Right cardiac atrium (tissue), 5 donors: Measurements from ENCODE around the gene DPPA5. TPM values are rescaled to one million over a fixed set of nuclear protein-coding genes. Genes with fewer than 3 reads are reported as not detected.

ENCODE experiments used
- ATAC-seq, 2 donors: fragments of 200-7000 bp; cut with Tn5 transposase; one replicate each; pipeline versions ENCODE4 v1.8.0 to v1.9.1; 2020; ENCODE audit warnings: moderate library complexity in 2 of 2, mild to moderate bottlenecking in 1 of 2
- DNase-seq, 3 donors: peaks; one replicate each; pipeline ENCODE4 v3.0.0-alpha.2; 2020
- H3K27ac ChIP-seq: one replicate; pipeline ENCODE4 v1.5.1; 2013; ENCODE audit warnings: mild to moderate bottlenecking, low read length, control low read depth, moderate library complexity
- H3K27me3 ChIP-seq: one replicate; pipeline ENCODE4 v1.6.1; 2013; ENCODE audit not compliant: control insufficient read depth, insufficient read depth
- H3K4me1 ChIP-seq: one replicate; pipeline ENCODE4 v1.6.1; 2013; ENCODE audit warnings: low read length; ENCODE audit not compliant: control insufficient read depth, insufficient read depth
- H3K4me3 ChIP-seq: one replicate; pipeline ENCODE4 v1.5.1; 2013; ENCODE audit warnings: low read length, control low read depth
- H3K9me3 ChIP-seq: one replicate; pipeline ENCODE4 v1.6.1; 2013; ENCODE audit warnings: low read length; ENCODE audit not compliant: control insufficient read depth
- WGBS: extraction: QIAGEN DNeasy Blood & Tissue Kit; methylation state at CpG from one replicate; pipeline ENCODE4 v1.1.7; 2013; 5-methylcytosine and 5-hydroxymethylcytosine counted together
- intact Hi-C, 4 donors: fragments of 100-400 bp; cut with DNase I; formaldehyde crosslinking; loops; one replicate each; pipeline versions ENCODE4 v1.11.0 to v1.14.0; 2022 to 2023
- polyA plus RNA-seq: library from polyadenylated mRNA; stranded (reverse); fragments of 200-250 nt; gene quantifications from one replicate; pipeline ENCODE4 v1.2.3, GENCODE V29; 2013
- total RNA-seq, 4 donors: library from RNA; stranded (reverse); fragmentation: NEBNext Ultra II Directional; extraction: Animal tissue kit (Norgen Biotek cat#: 25700); gene quantifications; one replicate each; pipeline ENCODE4 v1.2.1, GENCODE V29; 2021
- donor health status: healthy with polysubstance abuse.
- donor health status: DM: no; HTN: yes; CAD: no.
- donor health status: DM: no; HTN: no; CAD: no.
- donor health status: DM: no; HTN: yes; CAD: no; lungs with severe emphysema.
- donor health status: DM: yes; HTN: yes; CAD: no.

The DPPA5 gene
- total and polyA plus RNA-seq, 5 donors: not detected

DNA sequence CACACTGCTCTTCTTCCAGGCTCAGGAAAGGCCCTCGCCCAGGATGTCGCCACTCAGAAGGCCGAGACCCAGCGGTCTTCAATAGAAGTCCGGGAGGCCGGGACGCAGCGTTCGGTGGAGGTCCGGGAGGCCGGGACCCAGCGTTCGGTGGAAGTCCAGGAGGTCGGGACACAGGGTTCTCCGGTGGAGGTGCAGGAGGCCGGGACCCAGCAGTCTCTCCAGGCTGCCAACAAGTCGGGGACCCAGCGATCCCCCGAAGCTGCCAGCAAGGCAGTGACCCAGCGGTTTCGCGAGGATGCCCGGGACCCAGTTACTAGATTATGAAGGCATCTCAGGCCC, 9.4 kb upstream of the DPPA5 start:
- H3K9me3 ChIP-seq: no peaks in the 10 kb centered on the region
- H3K4me3 ChIP-seq: no peak overlapping the region
- no peaks in the 10 kb centered on the region for H3K4me1 ChIP-seq
- intact Hi-C loops: no loop called here
- no peak overlapping the region for H3K27ac ChIP-seq
- no peaks in the 10 kb centered on the region for H3K27me3 ChIP-seq
- 95% methylated on average over 23 of the region's 23 CpGs for WGBS
- DNase-seq: no peak
- ATAC-seq: no peak

DNA sequence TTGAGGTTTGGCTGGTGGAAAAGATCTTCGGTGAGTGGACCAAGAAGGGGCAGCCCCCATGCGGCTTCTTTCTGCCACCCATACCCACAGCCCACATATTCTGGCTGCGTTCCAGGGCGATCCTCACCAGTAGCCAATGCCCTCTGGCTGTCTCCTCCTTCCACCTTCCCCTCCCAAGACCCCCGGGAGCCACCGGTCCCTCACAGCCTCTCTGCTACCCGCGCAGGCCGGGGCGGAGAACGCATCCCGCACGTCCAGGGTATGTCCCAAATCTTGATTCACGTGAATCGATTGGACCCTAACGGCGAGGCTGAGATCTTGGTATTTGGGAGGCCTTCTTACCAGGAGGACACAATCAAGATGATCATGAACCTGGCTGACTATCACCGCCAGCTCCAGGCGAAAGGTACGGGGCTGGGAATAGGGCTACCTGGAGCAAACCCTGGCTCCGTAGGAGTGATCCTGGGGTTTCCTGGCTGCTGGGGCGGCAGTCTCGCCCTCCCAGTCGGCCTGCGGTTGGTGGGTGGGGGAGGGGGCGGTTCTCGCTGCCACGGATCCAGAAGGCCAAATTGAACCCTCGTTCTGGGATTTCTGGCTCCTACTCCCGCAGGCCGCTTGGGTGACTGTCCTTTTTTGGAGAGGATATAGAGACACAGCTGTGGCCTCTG, 8.9 kb upstream of the DPPA5 start:
- Histone ChIP-seq H3K4me1 (no peaks in the 10 kb centered on the region), H3K27me3 (no peaks in the 10 kb centered on the region), H3K4me3 (no peak overlapping the region), H3K9me3 (no peaks in the 10 kb centered on the region), H3K27ac (no peak overlapping the region)
- ATAC-seq (no peak), DNase-seq (no peak)
- 93% methylated on average over 31 of the region's 31 CpGs for WGBS
- intact Hi-C loops: no loop called here

DNA sequence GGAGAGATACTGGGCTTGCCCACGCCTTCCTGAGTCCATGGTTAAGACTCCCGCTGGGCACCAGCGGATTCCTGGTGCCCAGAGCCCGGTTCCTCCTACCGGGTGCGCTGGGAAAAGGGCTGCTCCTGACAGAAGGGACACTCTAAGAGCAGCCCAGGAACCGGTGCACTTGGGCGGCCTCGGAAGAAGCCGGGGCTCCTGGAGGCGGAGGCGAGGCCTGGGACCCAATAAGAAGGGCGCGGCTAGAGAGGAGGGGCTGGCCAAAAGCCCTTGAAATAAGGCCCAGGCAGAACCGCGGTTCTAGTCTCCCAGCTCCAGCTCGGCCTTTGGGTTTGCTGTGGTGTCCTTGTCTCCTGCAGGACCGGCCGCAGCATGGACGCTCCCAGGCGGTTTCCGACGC, 8.3 kb upstream of the DPPA5 start, which contains the start of gene KHDC3L:
Gene KHDC3L (plus strand): TSS at position 301 of the 400 bp plus-strand sequence. CDS start 72 bp downstream, at position 373.
- no peak for ATAC-seq
- Histone ChIP-seq H3K4me1 (no peaks in the 10 kb centered on the region), H3K9me3 (no peaks in the 10 kb centered on the region), H3K27ac (no peak within 1 kb of the TSS), H3K27me3 (no peaks in the 10 kb centered on the region), H3K4me3 (no peak within 1 kb of the TSS)
- intact Hi-C loops: no loop called here
- no peak for DNase-seq
- 86% methylated on average over 23 of the region's 23 CpGs for WGBS

DNA sequence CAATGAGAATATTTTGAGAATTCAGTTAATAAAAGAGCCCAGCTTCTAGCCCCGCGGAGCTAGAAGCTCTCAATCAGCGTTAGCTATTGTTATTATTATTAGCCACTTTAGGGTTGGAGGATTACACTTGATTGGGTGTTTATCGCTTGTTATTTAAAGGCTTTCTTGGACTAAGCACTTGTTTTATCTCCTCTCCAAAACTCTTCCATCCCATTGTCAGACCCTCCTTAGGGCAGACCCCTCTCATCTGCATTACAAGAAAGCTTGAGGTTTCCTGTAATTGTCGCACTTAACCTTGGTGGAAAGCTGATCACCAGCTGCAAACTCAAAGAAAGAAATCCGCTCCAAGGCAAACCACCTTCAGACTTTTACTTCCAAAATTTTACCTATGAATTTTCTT, 4.8 kb downstream of the DPPA5 start:
- Histone ChIP-seq H3K27ac (no peak overlapping the region), H3K9me3 (no peaks in the 10 kb centered on the region), H3K4me3 (no peak overlapping the region), H3K4me1 (no peaks in the 10 kb centered on the region), H3K27me3 (no peaks in the 10 kb centered on the region)
- WGBS: 23% methylated on average over 6 of the region's 6 CpGs
- DNase-seq (no peak), ATAC-seq (no peak)
- intact Hi-C loops: no loop called here

DNA sequence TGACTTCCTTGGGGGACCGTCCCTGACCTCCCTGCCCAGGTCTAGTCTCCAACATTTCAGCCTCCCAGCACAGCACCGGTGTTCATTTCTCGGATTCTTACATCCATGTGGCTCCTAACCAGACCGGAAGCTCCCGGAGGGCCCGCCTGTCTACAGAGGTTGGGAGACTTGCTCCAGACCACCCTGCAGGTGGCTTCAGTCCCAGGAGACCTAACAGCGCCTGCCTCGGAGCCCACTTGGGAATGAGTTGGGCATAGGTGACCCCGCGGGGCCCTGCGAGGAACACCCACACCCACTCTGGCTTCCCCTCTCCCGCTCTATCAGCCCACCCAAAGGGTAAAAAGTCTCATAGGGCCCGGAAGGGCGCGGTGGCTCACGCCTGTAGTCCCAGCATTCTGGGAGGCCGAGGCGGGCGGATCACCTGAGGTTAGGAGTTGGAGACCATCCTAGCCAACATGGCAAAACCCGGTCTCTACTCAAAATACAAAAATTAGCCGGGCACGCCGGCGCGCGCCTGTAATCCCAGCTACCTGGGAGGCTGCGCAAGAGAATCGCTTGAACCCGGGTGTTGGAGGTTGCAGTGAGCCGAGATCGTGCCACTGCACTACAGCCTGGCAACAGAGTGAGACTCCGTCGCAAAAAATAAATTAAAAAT, 5.4 kb downstream of the DPPA5 start:
- Histone ChIP-seq H3K4me3 (no peak overlapping the region), H3K4me1 (no peaks in the 10 kb centered on the region), H3K27ac (no peak overlapping the region), H3K9me3 (no peaks in the 10 kb centered on the region), H3K27me3 (no peaks in the 10 kb centered on the region)
- DNase-seq (no peak), ATAC-seq (no peak)
- intact Hi-C loops: no loop called here
- 37% methylated on average over 33 of the region's 33 CpGs for WGBS

DNA sequence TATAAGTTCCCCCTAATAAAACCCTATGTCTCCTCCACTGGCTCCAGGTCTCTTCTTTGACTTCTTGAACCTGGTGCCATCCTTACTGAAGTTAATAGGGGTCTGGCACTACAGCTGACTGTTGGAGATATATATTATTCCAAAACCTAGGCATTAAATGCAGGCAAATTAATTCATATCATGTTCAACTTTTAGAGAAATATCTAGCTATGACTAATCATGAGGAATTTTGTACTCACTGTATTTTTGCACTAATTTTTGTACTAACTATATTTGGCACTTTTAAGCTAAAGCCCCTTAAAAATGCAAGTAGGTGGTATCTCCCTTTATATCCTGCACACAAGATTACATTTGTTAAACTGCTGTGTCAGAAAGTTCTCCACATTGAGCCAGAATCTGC, 10.9 kb downstream of the DPPA5 start:
- intact Hi-C loops: no loop called here
- no peak for DNase-seq

DNA sequence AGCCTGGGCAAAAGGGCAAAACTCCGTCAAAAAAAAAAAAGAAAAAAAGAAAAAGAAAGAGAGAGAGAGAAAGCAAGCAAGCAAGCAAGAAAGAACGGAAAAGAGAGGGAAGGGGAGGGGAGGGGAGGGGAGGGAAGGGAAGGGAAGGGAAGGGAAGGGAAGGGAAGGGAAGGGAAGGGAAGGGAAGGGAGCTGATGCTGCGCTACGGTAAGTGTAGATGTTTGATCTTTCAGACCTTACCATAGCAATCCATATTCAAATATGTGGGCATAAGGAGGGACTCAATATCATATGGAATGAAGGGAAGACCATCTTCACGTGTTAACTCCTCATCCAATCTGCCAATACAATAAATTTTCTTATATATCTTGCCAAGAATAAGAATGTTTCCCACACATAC, 11.9 kb downstream of the DPPA5 start:
- H3K27me3 ChIP-seq: no peaks in the 10 kb centered on the region
- intact Hi-C loops: no loop called here
- ATAC-seq: no peak
- H3K27ac ChIP-seq: no peak overlapping the region
- H3K4me1 ChIP-seq: no peaks in the 10 kb centered on the region
- DNase-seq: no peak
- no peak overlapping the region for H3K4me3 ChIP-seq
- no peaks in the 10 kb centered on the region for H3K9me3 ChIP-seq
- 77% methylated on average over 5 of the region's 5 CpGs for WGBS

More for the DNA sequence above, 10.9 kb downstream of the DPPA5 start:
- no peaks in the 10 kb centered on the region for H3K4me1 ChIP-seq
- no peak overlapping the region for H3K27ac ChIP-seq
- H3K9me3 ChIP-seq: no peaks in the 10 kb centered on the region
- no peak overlapping the region for H3K4me3 ChIP-seq
- no peak for ATAC-seq
- H3K27me3 ChIP-seq: no peaks in the 10 kb centered on the region

DNA sequence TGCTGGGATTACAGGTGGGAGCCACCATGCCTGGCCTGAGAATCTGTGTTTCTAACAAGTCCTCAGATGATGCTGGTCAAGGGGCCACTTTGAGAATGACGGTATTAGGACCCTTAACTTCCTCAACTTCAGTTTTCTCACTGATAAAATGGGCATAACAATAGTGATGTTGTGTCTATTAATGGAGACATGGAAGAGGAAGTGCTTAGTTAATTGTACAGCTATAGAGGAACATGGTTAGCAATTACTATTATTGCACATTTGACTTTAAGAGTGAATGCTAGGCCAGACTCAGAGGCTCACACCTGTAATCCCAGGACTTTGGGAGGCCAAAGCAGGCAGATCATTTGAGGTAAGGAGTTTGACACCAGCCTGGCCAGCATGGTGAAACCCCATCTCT, 12.7 kb downstream of the DPPA5 start:
- no peak for ATAC-seq

DNA sequence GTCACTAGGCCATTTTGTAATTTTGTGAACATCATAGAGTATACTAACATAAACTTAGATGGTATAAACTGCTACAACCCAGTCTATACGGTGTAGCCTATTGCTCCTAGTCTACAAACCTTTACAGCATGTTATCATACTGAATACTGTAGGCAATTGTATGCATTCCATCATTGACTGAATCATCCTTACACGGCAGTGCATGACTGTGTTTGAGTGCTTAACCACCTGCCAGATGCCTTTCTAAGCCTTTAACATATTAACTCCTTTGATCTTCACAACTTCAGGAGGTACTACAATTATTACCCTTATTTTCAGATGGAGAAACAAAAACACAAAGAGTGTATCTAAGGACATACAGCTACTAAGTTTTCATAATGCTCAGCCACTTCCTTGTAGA, 14.0 kb downstream of the DPPA5 start:
- Histone ChIP-seq H3K9me3 (no peaks in the 10 kb centered on the region), H3K4me3 (no peak overlapping the region), H3K27me3 (no peaks in the 10 kb centered on the region), H3K4me1 (no peaks in the 10 kb centered on the region), H3K27ac (no peak overlapping the region)
- DNase-seq (no peak), ATAC-seq (no peak)
- 62% methylated on average over 2 of the region's 2 CpGs for WGBS
- intact Hi-C loops: no loop called here

More for the DNA sequence above, 12.7 kb downstream of the DPPA5 start:
- Histone ChIP-seq H3K4me3 (no peak overlapping the region), H3K27ac (no peak overlapping the region), H3K9me3 (no peaks in the 10 kb centered on the region), H3K27me3 (no peaks in the 10 kb centered on the region), H3K4me1 (no peaks in the 10 kb centered on the region)
- intact Hi-C loops: no loop called here
- DNase-seq: no peak
- 58% methylated on average over 1 of the region's 1 CpG for WGBS

DNA sequence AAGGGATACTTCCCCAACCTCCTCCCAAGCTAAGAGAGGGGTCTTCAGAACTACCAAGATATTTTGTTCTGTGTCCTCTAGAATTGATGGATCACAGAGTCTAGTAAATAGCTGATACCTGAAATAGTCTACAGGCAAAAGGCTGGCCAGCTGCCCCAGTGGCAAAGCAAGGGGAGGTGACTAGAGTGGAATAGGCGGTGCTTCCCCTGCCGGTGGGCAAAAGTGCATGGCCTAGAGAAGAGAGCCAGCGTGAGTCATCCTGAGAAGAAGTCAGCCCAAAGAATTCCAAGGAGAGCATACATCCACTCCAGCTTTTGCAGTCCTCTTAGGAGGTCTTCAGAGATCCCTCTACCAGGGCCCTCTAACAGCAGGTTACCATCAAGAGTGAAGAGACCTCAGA, 14.7 kb downstream of the DPPA5 start:
- no peaks in the 10 kb centered on the region for H3K9me3 ChIP-seq
- intact Hi-C loops: no loop called here
- no peak overlapping the region for H3K4me3 ChIP-seq
- DNase-seq (no peak), ATAC-seq (no peak)
- 63% methylated on average over 3 of the region's 3 CpGs for WGBS
- no peaks in the 10 kb centered on the region for H3K27me3 ChIP-seq
- H3K27ac ChIP-seq: no peak overlapping the region
- H3K4me1 ChIP-seq: no peaks in the 10 kb centered on the region

DNA sequence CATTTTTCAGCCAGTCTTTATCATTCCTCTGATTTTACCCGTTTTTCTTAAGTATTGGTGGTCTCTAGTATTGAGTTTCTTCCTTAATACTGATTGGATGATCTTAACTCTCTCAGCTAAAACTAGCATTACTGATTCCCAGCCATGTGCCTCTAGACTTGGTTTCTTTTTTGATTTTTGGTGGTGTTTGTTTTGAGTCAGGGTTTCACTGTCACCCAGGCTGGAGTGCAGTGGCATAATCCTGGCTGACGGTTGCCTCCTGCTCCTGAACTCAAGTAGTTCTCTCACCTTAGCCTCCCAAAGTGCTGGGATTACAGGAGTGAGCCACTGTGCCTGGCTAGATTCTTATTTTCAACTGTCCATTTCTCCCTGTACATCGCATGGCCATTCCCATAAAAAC, 24.9 kb downstream of the DPPA5 start:
- no peak for ATAC-seq
- no peak overlapping the region for H3K27ac ChIP-seq
- H3K27me3 ChIP-seq: no peaks in the 10 kb centered on the region
- no peak overlapping the region for H3K4me3 ChIP-seq
- H3K4me1 ChIP-seq: no peaks in the 10 kb centered on the region
- intact Hi-C loops: loop anchor here in 2 of 4 donors (5.0 to 10.0 kb wide), 2 partner anchors 42 to 914 kb away; no protein-coding TSS in a partner anchor
- WGBS: 54% methylated on average over 3 of the region's 3 CpGs
- no peak for DNase-seq
- no peaks in the 10 kb centered on the region for H3K9me3 ChIP-seq
